Nephron (organoid): ENCODE measurements around the gene AKNAD1.
A peak's percentile ranks its signal among the peaks of the same experiment; 100 is the strongest.

Experiments used
- H3K27ac Mint-ChIP-seq, 3 experiments: 2 replicates each; pipeline ENCODE4 v1.8.0; 2020; ENCODE audit warnings: mixed read lengths in 3 of 3, mild to moderate bottlenecking in 2 of 3, moderate library complexity in 1 of 3
- H3K27me3 Mint-ChIP-seq: 2 replicates; pipeline ENCODE4 v1.8.0; 2021; ENCODE audit warnings: low read depth, mild to moderate bottlenecking, moderate library complexity, mixed read lengths
- H3K36me3 Mint-ChIP-seq: 2 replicates; pipeline ENCODE4 v1.8.0; 2020; ENCODE audit warnings: low read depth, mixed read lengths
- H3K4me1 Mint-ChIP-seq: 2 replicates; pipeline ENCODE4 v1.8.0; 2020; ENCODE audit warnings: mixed read lengths
- H3K4me3 Mint-ChIP-seq, 3 experiments: 2 replicates each; pipeline ENCODE4 v1.8.0; 2020; ENCODE audit warnings: mild to moderate bottlenecking in 3 of 3, mixed read lengths in 3 of 3, moderate library complexity in 2 of 3
- H3K9me3 Mint-ChIP-seq: 2 replicates; pipeline ENCODE4 v1.8.0; 2020; ENCODE audit warnings: mixed read lengths
- CTCF ChIP-seq, 3 experiments: fragments of 200-600 bp; sonication (generic); IDR thresholded peaks; one replicate each; pipeline ENCODE4 v1.5.0; 2021; ENCODE audit warnings: antibody characterized with exemption in 3 of 3; ENCODE audit not compliant: unreplicated experiment in 3 of 3

AKNAD1 gene

DNA sequence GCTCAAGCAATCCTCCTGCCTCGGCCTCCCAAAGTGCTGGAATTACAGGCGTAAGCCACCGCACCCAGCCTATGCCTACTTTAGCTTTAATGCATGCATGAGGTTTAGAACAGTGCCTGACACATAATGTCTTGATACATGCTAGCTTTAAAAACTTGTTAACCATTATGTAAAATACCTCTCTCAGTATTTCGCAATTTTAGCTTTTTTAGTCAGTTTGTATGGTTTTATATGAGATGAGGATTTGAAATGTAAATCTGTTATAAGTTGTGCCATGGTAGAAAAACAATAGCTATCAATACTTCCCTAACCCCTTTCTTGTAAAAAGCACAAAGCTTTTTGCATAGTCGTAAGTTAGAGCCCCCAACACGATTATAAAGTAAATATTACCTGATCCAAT, 4.7 kb upstream of the AKNAD1 start:
- Mint-ChIP-seq H3K4me1 (peaks cover 25% of the 10 kb centered on the region), H3K4me3 (no peak overlapping the region), H3K27ac (peak overlapping the region in 1 of 3 experiments; percentile 7), H3K27me3 (no peaks in the 10 kb centered on the region), H3K9me3 (no peaks in the 10 kb centered on the region), H3K36me3 (no peaks in the 10 kb centered on the region)
- TF ChIP-seq CTCF (IDR thresholded peaks at IDR 0.05; ENCODE audit: unreplicated experiment in 3 of 3): no peak

GRCh38 chr1:108860190-108860907, 3.5 kb upstream of the AKNAD1 start:
- Mint-ChIP-seq H3K4me1 (peaks cover 25% of the 10 kb centered on the region), H3K36me3 (no peaks in the 10 kb centered on the region), H3K4me3 (no peak overlapping the region), H3K27me3 (no peaks in the 10 kb centered on the region), H3K9me3 (no peaks in the 10 kb centered on the region), H3K27ac (peak overlapping the region in 1 of 3 experiments; percentile 21)
- TF ChIP-seq CTCF (IDR thresholded peaks at IDR 0.05; ENCODE audit: unreplicated experiment in 3 of 3): no peak

DNA sequence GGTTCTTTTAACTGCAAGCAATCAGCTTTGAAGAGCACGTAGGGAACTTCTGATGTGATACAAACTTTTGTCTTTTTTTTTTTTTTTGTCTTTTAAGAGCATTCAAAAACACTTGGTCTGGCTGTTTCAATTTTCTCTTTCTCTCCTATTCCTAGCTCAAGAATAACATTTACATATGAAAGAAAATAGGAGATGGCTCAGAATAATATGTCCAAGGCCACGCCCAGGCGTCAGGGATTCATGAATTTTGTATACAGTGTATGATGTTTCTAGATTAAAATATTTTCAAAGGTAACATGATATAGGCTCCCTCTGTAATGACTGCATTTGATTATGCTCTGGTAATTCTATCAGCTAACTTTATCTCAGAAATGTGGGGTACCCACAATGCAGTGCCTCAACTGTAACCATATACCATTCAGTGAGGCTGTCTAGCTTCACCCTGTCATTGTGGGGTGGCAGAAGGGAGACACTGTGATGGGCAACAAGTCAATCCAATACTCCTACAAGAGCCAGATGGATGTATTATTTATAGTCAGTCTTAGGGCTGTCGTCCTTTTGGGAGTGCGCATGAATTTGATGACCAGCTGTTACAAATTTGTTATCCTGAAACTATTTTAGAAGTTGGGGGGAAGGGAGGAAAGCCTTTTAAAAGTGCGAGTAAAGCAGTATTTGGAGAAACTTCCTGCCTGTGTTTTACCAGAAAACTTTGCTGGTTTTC, 1.5 kb upstream of the AKNAD1 start:
- H3K4me1 Mint-ChIP-seq: peaks cover 30% of the 10 kb centered on the region
- peak overlapping the region in 2 of 3 experiments; percentile 76 to 81 for H3K4me3 Mint-ChIP-seq
- H3K9me3 Mint-ChIP-seq: no peaks in the 10 kb centered on the region
- no peaks in the 10 kb centered on the region for H3K27me3 Mint-ChIP-seq
- peak overlapping the region; percentile 26 to 86 (median 75) for H3K27ac Mint-ChIP-seq
- TF ChIP-seq CTCF (IDR thresholded peaks at IDR 0.05; ENCODE audit: unreplicated experiment in 3 of 3): no peak
- H3K36me3 Mint-ChIP-seq: no peaks in the 10 kb centered on the region

DNA sequence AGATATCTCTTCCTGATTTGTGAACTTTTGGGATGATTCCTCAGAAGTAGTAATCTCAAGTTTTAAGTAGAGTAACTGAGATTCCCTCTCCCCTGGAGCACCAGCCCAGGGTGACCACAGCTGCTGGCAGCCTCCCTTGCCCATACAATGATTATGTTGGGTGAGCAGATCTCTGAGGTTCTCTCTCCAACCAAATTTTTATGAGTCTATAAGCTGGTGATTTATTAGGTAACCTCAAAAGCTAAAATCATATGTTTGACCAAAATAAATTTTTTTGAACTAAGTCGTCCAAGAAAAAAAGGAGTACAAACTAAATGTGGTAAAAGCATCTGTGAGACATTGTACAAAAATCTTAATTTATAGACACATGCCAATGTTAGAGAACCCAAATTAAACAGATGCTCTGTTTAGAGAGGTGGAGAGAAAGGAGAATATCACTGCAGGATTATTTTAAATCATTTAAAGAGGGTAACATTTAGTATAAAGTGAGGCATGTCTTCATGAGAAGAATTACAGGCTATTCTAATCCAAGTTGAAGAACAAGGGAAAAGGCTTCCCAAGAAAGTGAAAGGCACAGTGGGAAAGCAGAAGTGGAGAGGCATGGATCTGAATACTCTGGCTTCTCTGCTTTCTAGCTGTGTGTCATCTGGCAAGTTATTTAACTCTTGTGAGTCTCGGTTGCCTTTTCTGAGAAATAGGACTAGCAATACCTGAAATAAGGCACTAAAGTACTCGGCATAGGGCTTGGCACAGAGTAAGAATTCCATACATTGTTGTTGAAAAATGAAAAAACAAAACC, 2.5 kb downstream of the AKNAD1 start:
- Mint-ChIP-seq H3K27me3 (no peaks in the 10 kb centered on the region), H3K27ac (peak overlapping the region in 2 of 3 experiments; percentile 5 to 10), H3K36me3 (no peaks in the 10 kb centered on the region), H3K4me1 (peaks cover 35% of the 10 kb centered on the region), H3K9me3 (no peaks in the 10 kb centered on the region), H3K4me3 (peak overlapping the region in 2 of 3 experiments; percentile 29 to 40)
- no peak for TF ChIP-seq CTCF (IDR thresholded peaks at IDR 0.05; ENCODE audit: unreplicated experiment in 3 of 3)

DNA sequence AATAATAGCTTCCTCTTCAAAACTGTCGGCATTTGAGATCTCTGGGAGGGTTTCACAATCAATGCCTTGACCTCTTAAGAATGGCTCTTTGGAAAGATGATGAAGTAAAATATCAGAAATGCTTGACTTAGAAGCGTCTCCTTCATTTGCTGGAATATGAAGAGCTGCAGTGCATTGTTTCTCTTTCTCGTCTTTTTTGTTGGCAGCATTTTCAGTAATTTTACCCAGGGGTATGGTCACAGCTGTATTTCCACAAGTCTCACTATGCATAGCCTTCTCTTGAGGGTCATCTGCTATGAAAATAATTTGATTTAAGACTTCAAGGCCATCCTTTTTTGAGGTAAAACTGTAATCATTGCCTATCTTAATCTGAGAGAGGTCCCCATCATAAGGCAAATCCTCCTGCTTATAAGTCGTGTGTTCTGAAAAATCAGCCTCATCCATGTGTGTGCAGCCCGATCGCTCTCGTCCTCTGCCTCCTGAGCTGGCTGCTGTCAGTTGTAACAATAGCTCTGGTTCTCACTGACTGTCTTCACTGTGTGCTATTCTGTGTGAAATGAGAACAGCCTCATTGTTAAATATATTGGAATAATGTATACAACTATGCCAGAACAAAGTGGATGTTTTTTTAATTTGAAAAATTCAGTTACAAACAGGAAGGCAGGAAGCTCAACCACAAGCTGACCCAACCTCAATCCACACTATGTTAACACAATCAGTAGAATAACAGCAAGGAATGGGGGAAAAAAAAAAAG, 4.5 kb downstream of the AKNAD1 start:
- no peaks in the 10 kb centered on the region for H3K27me3 Mint-ChIP-seq

More for the DNA sequence above, 4.5 kb downstream of the AKNAD1 start:
- no peak overlapping the region for H3K4me3 Mint-ChIP-seq
- no peaks in the 10 kb centered on the region for H3K9me3 Mint-ChIP-seq
- no peaks in the 10 kb centered on the region for H3K36me3 Mint-ChIP-seq
- H3K27ac Mint-ChIP-seq: peak overlapping the region; percentile 30 to 56 (median 51)
- no peak for TF ChIP-seq CTCF (IDR thresholded peaks at IDR 0.05; ENCODE audit: unreplicated experiment in 3 of 3)
- H3K4me1 Mint-ChIP-seq: peaks cover 29% of the 10 kb centered on the region
